GM12875 (cell line): ENCODE data around the gene CCL21.

Experiments used
- H3K4me3 ChIP-seq: one replicate; pipeline ENCODE4 v1.5.1; 2011; ENCODE audit warnings: low read depth, low read length, control low read depth
- TF ChIP-seq, protein P1 (sequence below): IDR thresholded peaks from 2 replicates; pipeline ENCODE4 v1.5.1; 2011; ENCODE audit warnings: low read depth, mild to moderate bottlenecking, control low read depth, inconsistent platforms, low read length, moderate library complexity, borderline replicate concordance; ENCODE audit not compliant: insufficient read depth

CCL21 gene

GRCh38 chr9:34662526-34663302 is 47.2 kb downstream of the CCL21 start, which contains the start of gene CCL27:
CCL27 (minus strand) TSS chr9:34662657; CDS start chr9:34662633, 24 bp downstream.
- H3K4me3 ChIP-seq: no peak within 1 kb of the TSS
- TF ChIP-seq, protein P1, sequence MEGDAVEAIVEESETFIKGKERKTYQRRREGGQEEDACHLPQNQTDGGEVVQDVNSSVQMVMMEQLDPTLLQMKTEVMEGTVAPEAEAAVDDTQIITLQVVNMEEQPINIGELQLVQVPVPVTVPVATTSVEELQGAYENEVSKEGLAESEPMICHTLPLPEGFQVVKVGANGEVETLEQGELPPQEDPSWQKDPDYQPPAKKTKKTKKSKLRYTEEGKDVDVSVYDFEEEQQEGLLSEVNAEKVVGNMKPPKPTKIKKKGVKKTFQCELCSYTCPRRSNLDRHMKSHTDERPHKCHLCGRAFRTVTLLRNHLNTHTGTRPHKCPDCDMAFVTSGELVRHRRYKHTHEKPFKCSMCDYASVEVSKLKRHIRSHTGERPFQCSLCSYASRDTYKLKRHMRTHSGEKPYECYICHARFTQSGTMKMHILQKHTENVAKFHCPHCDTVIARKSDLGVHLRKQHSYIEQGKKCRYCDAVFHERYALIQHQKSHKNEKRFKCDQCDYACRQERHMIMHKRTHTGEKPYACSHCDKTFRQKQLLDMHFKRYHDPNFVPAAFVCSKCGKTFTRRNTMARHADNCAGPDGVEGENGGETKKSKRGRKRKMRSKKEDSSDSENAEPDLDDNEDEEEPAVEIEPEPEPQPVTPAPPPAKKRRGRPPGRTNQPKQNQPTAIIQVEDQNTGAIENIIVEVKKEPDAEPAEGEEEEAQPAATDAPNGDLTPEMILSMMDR: no peak

DNA sequence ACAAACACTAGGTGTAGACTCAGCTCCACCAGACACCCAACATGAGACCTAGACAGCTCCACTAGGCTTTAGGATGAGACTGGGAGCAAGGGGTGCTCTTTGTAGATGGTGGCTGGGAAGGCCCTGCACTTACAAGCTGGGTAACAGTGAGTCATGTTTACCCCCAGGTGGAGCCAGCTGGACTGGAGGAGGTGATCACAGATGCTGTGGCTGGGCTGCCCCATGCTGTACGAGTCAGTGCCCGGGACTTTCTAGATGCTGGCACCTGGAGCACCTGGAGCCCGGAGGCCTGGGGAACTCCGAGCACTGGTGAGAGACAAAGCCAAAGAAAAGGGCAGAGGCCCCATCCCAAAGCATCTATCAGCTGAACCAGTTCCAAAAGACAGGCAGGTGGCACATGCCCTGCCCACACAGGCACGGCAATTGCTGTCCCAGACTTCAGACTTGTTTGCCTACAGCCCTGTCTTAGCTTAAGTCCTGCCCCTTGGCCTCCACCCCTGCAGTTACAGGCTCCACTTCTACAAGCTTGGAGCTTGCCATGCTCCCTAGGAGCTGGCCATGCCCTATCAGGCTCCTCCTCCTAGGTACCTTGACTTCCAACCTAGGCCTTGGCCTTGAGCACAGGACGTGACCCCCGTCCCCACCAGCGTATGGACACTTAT is 50.2 kb downstream of the CCL21 start:
- no peak overlapping the region for H3K4me3 ChIP-seq
- TF ChIP-seq, protein P1: no peak
